Measurements from ENCODE around the gene BTG1.

Gene BTG1

GRCh38 chr12:92155733-92156132 is 10.1 kb upstream of the BTG1 start:
- no peak for DNase-seq (ENCODE audit: low read depth)
- H3K4me3 ChIP-seq (ENCODE audit: low read depth, low read length), result no peak overlapping the region

- DNase-seq (ENCODE audit: low read depth), result no peak
- no peak overlapping the region for H3K4me3 ChIP-seq (ENCODE audit: low read depth, low read length)
Measured at GRCh38 chr12:92151916-92152315, 6.3 kb upstream of the BTG1 start.

DNA sequence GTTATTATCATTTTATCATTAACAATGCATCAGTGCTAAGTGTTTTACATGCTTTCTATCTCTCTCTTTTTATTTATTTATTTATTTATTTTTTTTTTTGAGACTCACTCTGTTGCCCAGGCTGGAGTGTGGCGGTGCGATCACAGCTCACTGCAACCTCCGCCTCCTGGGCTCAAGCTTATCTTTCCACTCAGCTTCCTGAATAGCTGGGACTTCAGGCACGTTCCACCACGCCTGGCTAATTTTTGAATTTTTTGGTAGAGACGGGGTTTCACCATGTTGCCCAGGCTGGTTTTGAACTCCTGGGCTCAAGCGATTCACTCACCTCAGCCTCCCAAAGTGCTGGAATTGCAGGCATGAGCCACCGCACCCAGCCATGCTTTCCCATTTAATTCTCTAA is 3.9 kb upstream of the BTG1 start:
- H3K4me3 ChIP-seq (ENCODE audit: low read depth, low read length), result no peak overlapping the region
- no peak for DNase-seq (ENCODE audit: low read depth)

- peak overlapping the region; percentile 20 for H3K4me3 ChIP-seq (ENCODE audit: low read depth, low read length)
- DNase-seq (ENCODE audit: low read depth), result no peak
Measured at GRCh38 chr12:92147491-92147890, 1.8 kb upstream of the BTG1 start.

GRCh38 chr12:92146497-92147224 is 1.0 kb upstream of the BTG1 start:
- DNase-seq (ENCODE audit: low read depth), result no peak
- H3K4me3 ChIP-seq (ENCODE audit: low read depth, low read length), result peak overlapping the region; percentile 75

- DNase-seq (ENCODE audit: low read depth), result no peak
- H3K4me3 ChIP-seq (ENCODE audit: low read depth, low read length), result peak overlapping the region; percentile 90
Measured at GRCh38 chr12:92145481-92145730, 240 bp downstream of the BTG1 start.

GRCh38 chr12:92144631-92145480 is 790 bp downstream of the BTG1 start:
- peak overlapping the region; percentile 90 for H3K4me3 ChIP-seq (ENCODE audit: low read depth, low read length)
- no peak for DNase-seq (ENCODE audit: low read depth)

GRCh38 chr12:92143686-92144630 is 1.7 kb downstream of the BTG1 start:
- peak; percentile 94 for DNase-seq (ENCODE audit: low read depth)
- H3K4me3 ChIP-seq (ENCODE audit: low read depth, low read length), result peak overlapping the region; percentile 90

DNA sequence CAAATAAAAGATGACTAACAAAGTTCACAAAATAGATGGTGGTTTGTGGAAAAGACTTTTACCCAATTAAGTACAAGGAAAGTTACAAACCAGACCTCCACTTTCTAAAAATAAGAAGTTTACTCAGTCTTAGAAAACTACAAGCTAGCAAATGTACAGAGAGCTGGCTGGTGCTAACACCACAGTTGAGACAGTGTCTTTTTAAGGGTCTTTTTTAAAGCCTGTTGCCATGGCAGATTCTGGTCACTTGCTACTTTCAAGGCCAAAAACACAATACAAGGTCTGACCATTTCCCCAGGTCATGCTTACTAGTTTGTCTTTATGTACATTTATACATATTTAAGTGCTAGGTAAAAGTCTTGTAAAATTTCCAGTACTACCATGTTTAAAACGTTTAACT is 2.4 kb downstream of the BTG1 start:
- DNase-seq (ENCODE audit: low read depth), result no peak

GRCh38 chr12:92142251-92142926 is 3.3 kb downstream of the BTG1 start:
- no peak for DNase-seq (ENCODE audit: low read depth)
- H3K4me3 ChIP-seq (ENCODE audit: low read depth, low read length), result peak overlapping the region; percentile 90

More for the DNA sequence above, 2.4 kb downstream of the BTG1 start:
- peak overlapping the region; percentile 90 for H3K4me3 ChIP-seq (ENCODE audit: low read depth, low read length)

DNA sequence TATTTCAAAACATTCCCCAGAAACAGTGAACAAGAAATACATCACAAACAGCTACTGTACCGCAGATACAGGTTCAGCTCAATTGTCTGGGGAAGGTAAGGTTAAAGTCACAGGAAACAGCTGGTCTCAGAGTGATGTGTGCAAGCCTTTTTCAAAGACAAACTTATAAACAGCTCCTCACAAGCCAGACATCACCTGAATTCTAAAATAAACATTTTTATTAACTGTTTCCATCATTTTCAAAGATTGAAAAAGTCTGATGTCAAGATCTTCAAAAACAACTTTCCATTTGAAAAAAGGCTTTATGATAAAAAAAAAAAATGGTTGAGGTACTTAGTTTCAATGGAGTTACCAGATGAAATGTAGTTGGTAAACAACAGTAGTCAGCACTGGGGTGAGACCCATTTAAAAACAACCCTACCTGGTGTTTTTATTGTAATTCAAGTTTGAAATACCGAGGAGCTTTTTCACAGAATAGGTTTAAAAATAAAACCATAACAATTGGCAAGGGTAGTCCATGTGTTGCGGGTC is 4.0 kb downstream of the BTG1 start:
- no peak for DNase-seq (ENCODE audit: low read depth)
- peak overlapping the region; percentile 90 for H3K4me3 ChIP-seq (ENCODE audit: low read depth, low read length)

GRCh38 chr12:92140896-92141536 is 4.6 kb downstream of the BTG1 start:
- H3K4me3 ChIP-seq (ENCODE audit: low read depth, low read length), result peak overlapping the region; percentile 90
- no peak for DNase-seq (ENCODE audit: low read depth)

GRCh38 chr12:92140156-92140555 is 5.5 kb downstream of the BTG1 start:
- no peak for DNase-seq (ENCODE audit: low read depth)
- H3K4me3 ChIP-seq (ENCODE audit: low read depth, low read length), result peak overlapping the region; percentile 90

GRCh38 chr12:92139634-92140150 is 6.0 kb downstream of the BTG1 start:
- DNase-seq (ENCODE audit: low read depth), result no peak
- peak overlapping the region; percentile 90 for H3K4me3 ChIP-seq (ENCODE audit: low read depth, low read length)

DNA sequence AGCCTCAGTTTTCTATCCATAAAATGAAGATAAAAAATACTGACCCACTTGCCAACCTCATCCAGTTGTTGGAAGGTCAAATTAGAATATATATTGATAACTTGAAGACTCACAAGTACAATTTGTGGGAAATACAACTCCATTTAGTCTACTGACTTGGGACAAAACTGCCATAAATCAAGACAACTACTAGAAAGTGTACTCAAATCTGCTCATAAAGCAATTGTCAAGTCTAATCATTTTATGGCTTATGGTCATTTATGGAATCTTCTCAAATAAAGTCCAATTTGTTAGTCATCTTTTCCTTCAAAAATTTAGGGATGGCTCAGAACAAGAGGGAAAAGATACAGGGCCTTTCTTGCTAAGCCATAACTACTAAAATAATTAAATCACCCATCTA is 7.0 kb downstream of the BTG1 start:
- DNase-seq (ENCODE audit: low read depth), result no peak
- H3K4me3 ChIP-seq (ENCODE audit: low read depth, low read length), result peak overlapping the region; percentile 16

DNA sequence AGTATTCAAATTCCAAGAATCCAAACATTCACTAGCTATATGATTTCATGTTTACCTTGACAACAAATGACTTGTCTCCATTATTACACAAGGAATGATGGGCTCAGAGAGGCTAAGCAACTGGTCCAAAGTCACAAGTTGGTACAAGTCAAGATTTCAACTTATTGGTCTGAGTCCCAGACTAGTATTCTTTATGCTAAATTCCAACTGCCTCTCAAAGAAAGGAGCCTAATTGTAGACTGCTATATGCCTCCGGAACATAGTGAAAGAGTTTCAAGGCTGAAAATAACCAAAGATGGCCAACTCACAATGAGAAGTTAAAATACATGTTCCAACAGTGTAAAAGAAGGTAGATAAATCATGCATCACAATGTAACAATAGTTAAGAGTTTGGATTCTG is 7.5 kb downstream of the BTG1 start:
- DNase-seq (ENCODE audit: low read depth), result no peak
- H3K4me3 ChIP-seq (ENCODE audit: low read depth, low read length), result peak overlapping the region; percentile 16

DNA sequence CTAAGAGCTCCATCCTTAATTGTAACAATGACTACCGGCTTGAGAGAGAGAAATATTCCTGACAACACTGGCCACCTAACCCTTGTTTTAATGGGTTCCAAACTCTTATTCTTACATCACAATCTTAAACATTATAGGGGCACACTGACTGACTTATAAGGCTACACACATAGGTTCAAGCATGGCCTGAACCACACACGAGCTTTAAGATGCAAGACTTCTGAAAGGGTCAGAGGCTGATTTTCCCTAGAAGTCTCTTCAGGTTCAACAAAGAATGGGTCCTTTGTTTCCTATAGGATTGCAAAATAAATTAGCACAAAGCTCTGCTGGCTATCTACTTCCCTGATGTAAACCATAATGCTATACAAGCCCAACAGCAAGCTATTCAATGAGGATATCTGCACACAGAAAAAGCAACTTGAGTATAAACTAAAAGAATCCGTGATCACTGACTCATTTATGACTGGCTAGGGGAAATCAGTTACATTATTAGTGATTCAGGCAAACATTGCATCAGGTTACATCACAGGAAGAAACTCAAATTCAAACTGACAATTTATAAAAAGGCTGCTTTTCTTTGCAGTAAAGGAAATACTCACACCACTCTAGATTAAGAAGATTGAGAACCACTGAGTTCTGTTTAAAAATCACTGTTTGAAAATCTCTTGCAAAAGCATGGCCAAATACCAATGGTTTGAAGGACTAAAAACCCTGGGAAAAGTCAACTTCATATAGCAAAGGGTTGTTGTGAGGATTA is 8.5 kb downstream of the BTG1 start:
- peak; percentile 78 for DNase-seq (ENCODE audit: low read depth)
- peak overlapping the region; percentile 17 for H3K4me3 ChIP-seq (ENCODE audit: low read depth, low read length)

Measured in skeletal muscle cell (primary cell).